Neural cell (in vitro differentiated cells): ENCODE measurements around the gene PLXNA3. TPM values are rescaled to one million over a fixed set of nuclear protein-coding genes. Genes with fewer than 3 reads are reported as not detected.

ENCODE experiments used
- H2AFZ ChIP-seq: fragments of 200-600, 300-800 bp; sonication (generic), shearing (Covaris generic); 2 replicates; pipeline ENCODE4 v1.6.0; 2014; ENCODE audit warnings: low read depth, mild to moderate bottlenecking, antibody characterized with exemption, low read length, moderate library complexity
- H3F3A ChIP-seq: fragments of 200-600 bp; shearing (Covaris generic); 2 replicates; pipeline ENCODE4 v1.6.1; 2016; ENCODE audit warnings: mild to moderate bottlenecking, moderate library complexity, mixed read lengths, antibody characterized with exemption, low read length; ENCODE audit not compliant: insufficient read depth, poor library complexity, severe bottlenecking
- H3K27ac ChIP-seq: fragments of 200-600, 300-800 bp; sonication (generic), shearing (Covaris generic); 2 replicates; pipeline ENCODE4 v1.5.1; 2014; ENCODE audit warnings: mild to moderate bottlenecking, low read length, moderate library complexity
- H3K27me3 ChIP-seq: fragments of 300-800, 200-600 bp; sonication (generic), shearing (Covaris generic); 2 replicates; pipeline ENCODE4 v1.6.0; 2014; ENCODE audit warnings: mild to moderate bottlenecking, low read depth, low read length, moderate library complexity; ENCODE audit not compliant: insufficient read depth
- H3K36me3 ChIP-seq: fragments of 300-800, 200-600 bp; sonication (generic), shearing (Covaris generic); 2 replicates; pipeline ENCODE4 v1.5.1; 2014; ENCODE audit warnings: mild to moderate bottlenecking, antibody characterized with exemption, low read length, moderate library complexity; ENCODE audit not compliant: insufficient read depth
- H3K4me2 ChIP-seq: fragments of 300-800, 200-600 bp; sonication (generic), shearing (Covaris generic); 2 replicates; pipeline ENCODE4 v1.6.0; 2014; ENCODE audit warnings: mild to moderate bottlenecking, low read length
- H3K4me3 ChIP-seq: fragments of 300-800, 200-600 bp; sonication (generic), shearing (Covaris generic); 2 replicates; pipeline ENCODE4 v1.5.1; 2014; ENCODE audit warnings: mild to moderate bottlenecking, low read length, moderate library complexity
- H3K79me2 ChIP-seq: fragments of 200-600 bp; shearing (Covaris generic); replicated peaks from 2 replicates; pipeline ENCODE4 v1.6.0; 2014; ENCODE audit warnings: mild to moderate bottlenecking, low read length, moderate library complexity; ENCODE audit not compliant: insufficient read depth
- H3K9ac ChIP-seq: fragments of 300-800, 200-600 bp; sonication (generic), shearing (Covaris generic); 2 replicates; pipeline ENCODE4 v1.6.1; 2016; ENCODE audit warnings: mild to moderate bottlenecking, low read length, mixed read lengths
- H3K9me2 ChIP-seq: fragments of 200-600 bp; shearing (Covaris generic); 2 replicates; pipeline ENCODE4 v1.6.1; 2016; ENCODE audit warnings: mild to moderate bottlenecking, low read length, mixed read lengths; ENCODE audit not compliant: insufficient read depth
- H3K9me3 ChIP-seq: fragments of 200-600, 300-800 bp; sonication (generic), shearing (Covaris generic); 2 replicates; pipeline ENCODE4 v1.6.1; 2016; ENCODE audit warnings: mild to moderate bottlenecking, mixed run types, low read length, moderate library complexity, mixed read lengths
- H4K20me1 ChIP-seq: fragments of 200-600 bp; shearing (Covaris generic); 2 replicates; pipeline ENCODE4 v1.6.1; 2016; ENCODE audit warnings: mild to moderate bottlenecking, mixed run types; ENCODE audit not compliant: insufficient read depth
- CTCF ChIP-seq: fragments of 450-650 bp; IDR thresholded peaks from 2 replicates; pipeline ENCODE4 v1.5.1; 2014; ENCODE audit warnings: antibody characterized with exemption, mild to moderate bottlenecking, moderate library complexity; ENCODE audit not compliant: poor library complexity, severe bottlenecking
- EP300 ChIP-seq: fragments of 450-650 bp; conservative IDR thresholded peaks from 2 replicates; pipeline ENCODE4 v1.6.1; 2014; ENCODE audit warnings: antibody characterized with exemption, mild to moderate bottlenecking, moderate library complexity; ENCODE audit not compliant: poor library complexity, severe bottlenecking
- EZH2 ChIP-seq: fragments of 200-600, 300-800 bp; shearing (Covaris generic), sonication (generic); IDR thresholded peaks from 2 replicates; pipeline ENCODE4 v1.6.1; 2014; ENCODE audit warnings: antibody characterized with exemption, low read length, borderline replicate concordance, mild to moderate bottlenecking; ENCODE audit not compliant: insufficient read depth, poor library complexity, severe bottlenecking
- MXI1 ChIP-seq: fragments of 450-650 bp; conservative IDR thresholded peaks from 2 replicates; pipeline ENCODE4 v1.6.1; 2014; ENCODE audit warnings: antibody characterized with exemption, mild to moderate bottlenecking; ENCODE audit not compliant: poor library complexity, severe bottlenecking
- POLR2AphosphoS5 ChIP-seq: IDR thresholded peaks from 2 replicates; pipeline ENCODE4 v1.6.1; 2012
- RAD21 ChIP-seq: fragments of 450-650 bp; conservative IDR thresholded peaks from 2 replicates; pipeline ENCODE4 v1.6.1; 2014; ENCODE audit warnings: antibody characterized with exemption, mild to moderate bottlenecking, moderate library complexity
- REST ChIP-seq: IDR thresholded peaks from 2 replicates; pipeline ENCODE4 v1.6.1; 2012; ENCODE audit warnings: borderline replicate concordance
- SMC3 ChIP-seq: fragments of 450-650 bp; conservative IDR thresholded peaks from 2 replicates; pipeline ENCODE4 v1.6.1; 2014; ENCODE audit warnings: antibody characterized with exemption, mild to moderate bottlenecking, moderate library complexity; ENCODE audit not compliant: poor library complexity
- TAF1 ChIP-seq: IDR thresholded peaks from 2 replicates; pipeline ENCODE4 v1.6.1; 2012; ENCODE audit warnings: low read depth
- polyA plus RNA-seq: library from polyadenylated mRNA; depleted of rRNA; stranded (reverse); fragments of >200 nt; gene quantifications from 2 replicates; pipeline ENCODE4 v1.2.3, GENCODE V29; 2014

The PLXNA3 gene
- polyA plus RNA-seq, 1 donor from 2014 or later: 17.2 TPM

- Histone ChIP-seq H3K9me3 (no peaks in the 10 kb centered on the region), H3K27me3 (no peaks in the 10 kb centered on the region), H3K36me3 (no peaks in the 10 kb centered on the region), H3K9me2 (no peaks in the 10 kb centered on the region), H4K20me1 (no peaks in the 10 kb centered on the region), H3K4me2 (no peak overlapping the region), H3K27ac (no peak overlapping the region), H3F3A (no peaks in the 10 kb centered on the region), H3K4me3 (no peak overlapping the region), H3K79me2 (no peaks in the 10 kb centered on the region), H2AFZ (no peak overlapping the region), H3K9ac (no peak overlapping the region)
- TF ChIP-seq MXI1 (no peak), SMC3 (no peak), EZH2 (no peak), RAD21 (no peak), TAF1 (no peak), REST (no peak), EP300 (no peak), POLR2AphosphoS5 (no peak), CTCF (no peak)
Measured at GRCh38 chrX:154511761-154512160, 53.7 kb downstream of the PLXNA3 start.

GRCh38 chrX:154512879-154513553 lies 54.9 kb downstream of the PLXNA3 start:
- H3K27me3 ChIP-seq: no peaks in the 10 kb centered on the region
- no peaks in the 10 kb centered on the region for H3K36me3 ChIP-seq
- no peaks in the 10 kb centered on the region for H3K9me3 ChIP-seq

More at GRCh38 chrX:154512879-154513553, 54.9 kb downstream of the PLXNA3 start:
- no peaks in the 10 kb centered on the region for H3K79me2 ChIP-seq
- no peaks in the 10 kb centered on the region for H3F3A ChIP-seq
- no peak overlapping the region for H2AFZ ChIP-seq
- H3K27ac ChIP-seq: no peak overlapping the region
- H4K20me1 ChIP-seq: no peaks in the 10 kb centered on the region
- TF ChIP-seq MXI1 (no peak), EZH2 (no peak), CTCF (no peak), TAF1 (no peak), POLR2AphosphoS5 (no peak), EP300 (no peak), SMC3 (no peak), RAD21 (no peak)
- no peaks in the 10 kb centered on the region for H3K9me2 ChIP-seq
- no peak overlapping the region for H3K4me2 ChIP-seq
- H3K4me3 ChIP-seq: no peak overlapping the region
- H3K9ac ChIP-seq: no peak overlapping the region
